Neuronal stem cell (in vitro differentiated cells): ENCODE results near the gene FOXJ3.

ENCODE experiments used
- DNase-seq: peaks from one replicate; pipeline ENCODE4 v3.0.0-alpha.2; 2013; ENCODE audit warnings: low spot score
- H2AFZ ChIP-seq: one replicate; pipeline ENCODE4 v1.6.1; 2013; ENCODE audit warnings: mild to moderate bottlenecking, low read length, inconsistent platforms
- H2AK5ac ChIP-seq: 2 replicates; pipeline ENCODE4 v1.6.1; 2013; ENCODE audit warnings: low read depth, mild to moderate bottlenecking, inconsistent platforms, low read length, moderate library complexity, mixed read lengths
- H2BK120ac ChIP-seq: 2 replicates; pipeline ENCODE4 v1.6.1; 2013; ENCODE audit warnings: low read depth, mild to moderate bottlenecking, inconsistent platforms, low read length, moderate library complexity, mixed read lengths
- H2BK12ac ChIP-seq: one replicate; pipeline ENCODE4 v1.6.1; 2013; ENCODE audit warnings: low read length, inconsistent platforms
- H2BK15ac ChIP-seq: 2 replicates; pipeline ENCODE4 v1.6.1; 2013; ENCODE audit warnings: mild to moderate bottlenecking, low read length, inconsistent platforms, mixed read lengths
- H2BK5ac ChIP-seq: one replicate; pipeline ENCODE4 v1.6.1; 2013; ENCODE audit warnings: inconsistent platforms, mild to moderate bottlenecking, low read length, moderate library complexity
- H3K14ac ChIP-seq: one replicate; pipeline ENCODE4 v1.6.1; 2013; ENCODE audit warnings: low read length, inconsistent platforms
- H3K18ac ChIP-seq: 2 replicates; pipeline ENCODE4 v1.6.1; 2013; ENCODE audit warnings: low read length, inconsistent platforms
- H3K23ac ChIP-seq: 2 replicates; pipeline ENCODE4 v1.6.1; 2013; ENCODE audit warnings: low read depth, mild to moderate bottlenecking, mixed read lengths, low read length, inconsistent platforms; ENCODE audit not compliant: poor library complexity
- H3K27ac ChIP-seq: replicated peaks from 3 replicates; pipeline ENCODE4 v1.5.1; 2013; ENCODE audit warnings: low read length, inconsistent platforms
- H3K27me3 ChIP-seq, 3 experiments: 2 replicates each; pipeline ENCODE4 v1.6.1; 2013; ENCODE audit warnings: low read length in 3 of 3, mild to moderate bottlenecking in 2 of 3, inconsistent platforms in 1 of 3, low read depth in 1 of 3, mixed read lengths in 1 of 3, moderate library complexity in 1 of 3; ENCODE audit not compliant: control insufficient read depth in 3 of 3, insufficient read depth in 3 of 3
- H3K36me3 ChIP-seq, 2 donors: replicated peaks in 1 of 2; 2 replicates each; pipeline ENCODE4 v1.6.1; 2013; ENCODE audit warnings: low read length in 2 of 2; ENCODE audit not compliant: control insufficient read depth in 2 of 2, insufficient read depth in 2 of 2
- H3K4ac ChIP-seq: 2 replicates; pipeline ENCODE4 v1.6.1; 2013; ENCODE audit warnings: inconsistent platforms, mild to moderate bottlenecking, low read length, moderate library complexity
- H3K4me1 ChIP-seq, 2 donors: 1 replicate in 1 of 2; 2 replicates in 1 of 2; pipeline ENCODE4 v1.6.1; 2013; ENCODE audit warnings: low read length in 2 of 2, low read depth in 1 of 2; ENCODE audit not compliant: control insufficient read depth in 2 of 2, insufficient read depth in 1 of 2
- H3K4me2 ChIP-seq: one replicate; pipeline ENCODE4 v1.6.1; 2013; ENCODE audit warnings: mild to moderate bottlenecking, low read length, inconsistent platforms; ENCODE audit not compliant: insufficient read depth, poor library complexity, severe bottlenecking
- H3K4me3 ChIP-seq, 2 donors: 2 replicates each; pipeline ENCODE4 v1.5.1; 2013; ENCODE audit warnings: low read length in 2 of 2, mild to moderate bottlenecking in 2 of 2, inconsistent platforms in 1 of 2, moderate library complexity in 1 of 2
- H3K79me1 ChIP-seq: one replicate; pipeline ENCODE4 v1.6.1; 2013; ENCODE audit warnings: low read depth, mild to moderate bottlenecking, inconsistent platforms, low read length, moderate library complexity
- H3K9ac ChIP-seq: one replicate; pipeline ENCODE4 v1.6.1; 2013; ENCODE audit warnings: mild to moderate bottlenecking, low read depth, low read length, inconsistent platforms; ENCODE audit not compliant: poor library complexity
- H3K9me3 ChIP-seq, 2 donors: replicated peaks in 1 of 2; 2 replicates each; pipeline versions ENCODE3 to v1.6.1; 2013; ENCODE audit warnings: low read length in 2 of 2, mild to moderate bottlenecking in 2 of 2, inconsistent platforms in 1 of 2, low read depth in 1 of 2, mixed read lengths in 1 of 2, moderate library complexity in 1 of 2; ENCODE audit not compliant: control insufficient read depth in 2 of 2, insufficient read depth in 1 of 2
- H4K8ac ChIP-seq: one replicate; pipeline ENCODE4 v1.6.1; 2013; ENCODE audit warnings: low read depth, mild to moderate bottlenecking, inconsistent platforms, low read length, moderate library complexity
- H4K91ac ChIP-seq: one replicate; pipeline ENCODE4 v1.6.1; 2013; ENCODE audit warnings: low read length, low read depth, mild to moderate bottlenecking, inconsistent platforms; ENCODE audit not compliant: poor library complexity
- WGBS, 2 donors: extraction: QIAGEN DNeasy Blood & Tissue Kit; methylation state at CpG; one replicate each; pipeline ENCODE4 v1.1.7; 2013; ENCODE audit warnings: missing lambda C conversion rate in 2 of 2, mixed read lengths in 1 of 2; ENCODE audit not compliant: insufficient read length in 2 of 2, insufficient replicate concordance in 1 of 2; ENCODE audit errors: extremely low coverage in 2 of 2; 5-methylcytosine and 5-hydroxymethylcytosine counted together

The FOXJ3 gene

DNA sequence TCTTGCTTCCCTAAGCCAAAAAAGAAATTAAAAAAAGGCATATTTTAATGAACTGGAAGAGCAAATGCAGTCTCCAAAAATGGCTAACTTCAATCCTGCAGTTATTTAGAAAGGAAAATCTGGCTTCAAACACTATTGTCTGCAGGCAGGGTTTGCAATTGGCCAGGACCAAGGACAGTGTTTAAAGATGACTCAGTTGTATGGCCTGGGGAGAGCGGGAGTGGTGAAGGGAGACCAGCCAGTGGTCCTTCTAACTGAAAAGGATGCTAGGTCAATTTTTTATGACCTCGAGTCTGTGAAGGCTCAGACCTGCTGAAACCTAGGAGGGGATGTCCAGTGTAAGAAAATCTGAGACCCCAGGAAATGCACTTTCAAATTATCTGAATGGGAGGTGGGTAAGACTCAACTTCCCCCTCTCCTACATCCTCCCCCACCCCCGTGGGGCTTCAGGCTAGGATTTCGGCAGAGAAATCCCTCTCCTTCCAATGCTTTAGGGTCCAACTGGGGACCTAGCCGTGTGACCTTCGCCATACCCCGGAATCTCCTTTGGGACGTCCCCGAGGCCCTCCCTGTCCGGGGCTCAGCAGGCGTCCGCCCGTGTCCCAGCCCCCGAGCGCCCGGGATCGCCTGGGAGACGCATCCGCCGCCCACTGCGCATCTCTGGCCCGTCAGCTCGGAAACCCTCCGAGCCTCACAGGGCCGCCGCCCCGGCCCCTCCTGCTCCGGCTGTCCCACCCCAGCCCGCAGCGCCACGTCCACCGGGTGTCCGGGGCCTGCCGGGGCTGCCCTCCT, 45.0 kb upstream of the FOXJ3 start:
- Histone ChIP-seq H3K27ac (no peak overlapping the region), H3K9ac (peak overlapping the region; percentile 37), H3K4me3 (peak overlapping the region; percentile 52 to 86), H3K14ac (no peak overlapping the region), H3K18ac (peak overlapping the region; percentile 63), H3K36me3 (no peaks in the 10 kb centered on the region), H3K23ac (no peak overlapping the region), H2BK5ac (no peak overlapping the region), H3K9me3 (no peaks in the 10 kb centered on the region), H2BK15ac (no peak overlapping the region), H4K8ac (peak overlapping the region; percentile 30), H2BK120ac (no peak overlapping the region), H4K91ac (no peak overlapping the region), H2BK12ac (no peak overlapping the region), H3K4me2 (peak overlapping the region; percentile 82), H3K79me1 (no peaks in the 10 kb centered on the region), H2AFZ (peak overlapping the region; percentile 97), H2AK5ac (no peak overlapping the region), H3K4me1 (peaks cover 0 to 4% of the 10 kb centered on the region in 2 donors), H3K27me3 (peaks cover 2 to 56% (median 17%) of the 10 kb centered on the region in 3 experiments), H3K4ac (no peak overlapping the region)
- WGBS, 2 donors, result no CpG with 5 or more reads among the region's 34 CpGs
- DNase-seq, result peak; percentile 35

DNA sequence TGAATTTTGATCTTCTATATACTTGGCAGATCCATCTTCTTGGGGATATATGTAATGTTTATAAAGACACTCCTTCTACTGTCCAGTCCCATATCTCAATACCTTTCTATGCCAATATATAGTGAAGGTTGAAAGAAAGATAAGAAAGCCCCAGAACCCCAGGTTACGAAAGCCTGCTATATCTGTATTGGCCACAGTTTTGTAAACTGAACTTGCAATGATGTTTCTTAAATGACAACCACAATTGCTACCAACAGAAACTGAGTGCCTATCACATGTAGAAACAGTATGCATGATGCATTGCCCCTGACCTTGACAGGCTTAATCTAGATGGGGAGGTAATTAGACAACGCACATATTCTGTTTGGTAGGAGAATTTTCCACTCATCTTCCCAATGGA, 37.8 kb upstream of the FOXJ3 start:
- no peak for DNase-seq
- Histone ChIP-seq H2BK12ac (no peak overlapping the region), H3K4me3 (no peak overlapping the region), H3K4me2 (no peak overlapping the region), H2BK15ac (no peak overlapping the region), H3K18ac (no peak overlapping the region), H3K4me1 (no peaks in the 10 kb centered on the region), H3K14ac (no peak overlapping the region), H3K9ac (no peak overlapping the region), H3K23ac (no peak overlapping the region), H3K9me3 (no peaks in the 10 kb centered on the region), H3K36me3 (no peaks in the 10 kb centered on the region), H4K8ac (no peak overlapping the region), H3K27me3 (peaks cover 0 to 22% (median 0%) of the 10 kb centered on the region in 3 experiments), H2BK120ac (no peak overlapping the region), H2AK5ac (no peak overlapping the region), H2AFZ (no peak overlapping the region), H4K91ac (no peak overlapping the region), H3K27ac (no peak overlapping the region), H3K4ac (no peak overlapping the region), H2BK5ac (no peak overlapping the region), H3K79me1 (no peaks in the 10 kb centered on the region)
- no CpG with 5 or more reads among the region's 2 CpGs for WGBS, 2 donors

DNA sequence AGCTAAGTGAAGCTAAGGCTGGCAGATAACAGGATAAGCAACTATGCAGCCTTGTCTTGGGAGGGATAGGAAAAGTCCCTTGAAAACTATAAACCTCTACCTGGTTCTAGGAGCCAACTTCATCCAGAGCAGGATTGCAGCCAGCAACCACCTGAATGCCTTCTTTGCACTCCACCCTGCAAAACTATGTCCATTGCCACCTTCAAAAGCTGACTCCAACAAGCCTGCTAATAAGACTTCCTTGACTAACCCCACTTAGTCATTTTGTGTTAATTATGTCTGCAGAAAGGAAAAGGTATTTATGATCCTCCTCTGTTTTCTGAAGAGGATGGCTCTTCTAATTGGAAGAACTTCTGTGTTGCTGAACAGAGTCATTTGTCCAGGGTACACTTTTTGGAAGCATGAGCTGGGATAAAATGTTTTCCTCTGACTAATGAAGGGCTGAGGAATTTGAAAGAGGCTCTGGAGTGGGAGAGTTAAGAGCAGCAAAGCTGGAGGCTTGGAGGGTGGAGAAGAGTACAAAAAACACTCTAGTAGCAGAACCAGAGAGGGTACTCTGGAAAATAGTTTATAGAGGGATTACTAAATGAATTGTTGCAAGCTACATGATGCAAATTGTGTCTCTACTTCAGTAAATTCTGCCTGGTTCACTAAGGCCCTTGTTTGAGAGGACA, 36.0 kb upstream of the FOXJ3 start:
- Histone ChIP-seq H3K18ac (no peak overlapping the region), H3K4me2 (no peak overlapping the region), H3K27me3 (peaks cover 0 to 22% (median 0%) of the 10 kb centered on the region in 3 experiments), H2BK5ac (no peak overlapping the region), H3K9me3 (no peaks in the 10 kb centered on the region), H4K8ac (no peak overlapping the region), H3K79me1 (no peaks in the 10 kb centered on the region), H3K14ac (no peak overlapping the region), H3K36me3 (no peaks in the 10 kb centered on the region), H4K91ac (no peak overlapping the region), H2BK120ac (no peak overlapping the region), H3K4ac (no peak overlapping the region), H3K4me3 (no peak overlapping the region), H2AK5ac (no peak overlapping the region), H2BK15ac (no peak overlapping the region), H3K9ac (no peak overlapping the region), H2AFZ (no peak overlapping the region), H3K4me1 (no peaks in the 10 kb centered on the region), H3K23ac (no peak overlapping the region), H3K27ac (no peak overlapping the region), H2BK12ac (no peak overlapping the region)
- DNase-seq, result no peak

DNA sequence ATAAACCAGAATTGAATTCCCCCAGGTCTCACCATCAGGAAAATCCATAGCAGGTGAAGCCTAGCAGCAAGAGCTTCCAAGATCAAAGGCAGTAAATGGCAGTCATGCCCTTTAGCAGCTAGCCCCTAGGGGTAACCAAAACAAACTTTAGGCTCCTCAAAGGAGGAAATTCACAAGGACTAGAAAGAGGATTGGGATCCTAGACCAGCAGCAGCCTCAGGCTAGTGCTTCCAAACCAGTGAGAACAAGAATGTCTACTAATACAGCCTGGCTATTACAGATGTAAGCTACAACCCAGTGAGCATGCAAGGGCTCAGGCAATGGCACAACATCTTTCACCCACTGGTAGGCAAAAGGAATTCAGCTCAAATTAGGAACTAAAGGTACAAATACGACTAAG, 34.4 kb upstream of the FOXJ3 start:
- Histone ChIP-seq H3K4me2 (no peak overlapping the region), H3K4ac (no peak overlapping the region), H2BK15ac (no peak overlapping the region), H3K9ac (no peak overlapping the region), H3K14ac (no peak overlapping the region), H2AK5ac (no peak overlapping the region), H3K4me1 (no peaks in the 10 kb centered on the region), H2BK120ac (no peak overlapping the region), H3K36me3 (no peaks in the 10 kb centered on the region), H3K23ac (no peak overlapping the region), H4K91ac (no peak overlapping the region), H3K4me3 (no peak overlapping the region), H3K79me1 (no peaks in the 10 kb centered on the region), H4K8ac (no peak overlapping the region), H2BK5ac (no peak overlapping the region), H2AFZ (no peak overlapping the region), H3K9me3 (no peaks in the 10 kb centered on the region), H2BK12ac (no peak overlapping the region), H3K27ac (no peak overlapping the region), H3K27me3 (peaks cover 0 to 22% (median 0%) of the 10 kb centered on the region in 3 experiments), H3K18ac (no peak overlapping the region)
- WGBS, 2 donors, result no CpG with 5 or more reads among the region's 1 CpG
- no peak for DNase-seq
